HG02943 (cell line): ENCODE data around the gene TLDC2.
A peak's percentile ranks its signal among the peaks of the same experiment; 100 is the strongest.
"Not testable (repeated sequence)": the region's sequence is repeated elsewhere in the genome, so short reads cannot be mapped to it uniquely, and the experiment has no call there.

Experiments
- ATAC-seq: cut with Tn5 transposase; IDR thresholded peaks from one replicate; pipeline ENCODE4 v1.9.1; 2021; ENCODE audit warnings: mild to moderate bottlenecking, low read depth, moderate library complexity; ENCODE audit not compliant: unreplicated experiment

TLDC2 gene

GRCh38 chr20:36875702-36876472 is at the start of gene TLDC2:
TSS of gene TLDC2 (plus strand) at chr20:36876138. CDS start at chr20:36876175, 37 bp downstream.
- no peak for ATAC-seq

- ATAC-seq, result no peak
Observed at GRCh38 chr20:36826554-36827244, 49.2 kb upstream of the TLDC2 start.

- ATAC-seq, result no peak
Observed at GRCh38 chr20:36827541-36828279, 48.2 kb upstream of the TLDC2 start.

- no peak for ATAC-seq
Observed at GRCh38 chr20:36830791-36831691, 44.9 kb upstream of the TLDC2 start.

- ATAC-seq, result no peak
Observed at GRCh38 chr20:36832791-36833190, 43.1 kb upstream of the TLDC2 start.

- ATAC-seq, result no peak
Observed at GRCh38 chr20:36833275-36834020, 42.5 kb upstream of the TLDC2 start.

- ATAC-seq, result no peak
Observed at GRCh38 chr20:36835025-36835424, 40.9 kb upstream of the TLDC2 start.

GRCh38 chr20:36835453-36836198 is 40.3 kb upstream of the TLDC2 start:
- ATAC-seq, result peak; percentile 73

- no peak for ATAC-seq
Observed at GRCh38 chr20:36836591-36837269, 39.2 kb upstream of the TLDC2 start.

GRCh38 chr20:36838376-36838775 is 37.6 kb upstream of the TLDC2 start:
- ATAC-seq, result not testable (repeated sequence)

- ATAC-seq, result no peak
Observed at GRCh38 chr20:36839150-36839549, 36.8 kb upstream of the TLDC2 start.

- ATAC-seq, result not testable (repeated sequence)
Observed at GRCh38 chr20:36841030-36841429, 34.9 kb upstream of the TLDC2 start.

- ATAC-seq, result no peak
Observed at GRCh38 chr20:36845288-36845971, 30.5 kb upstream of the TLDC2 start.

GRCh38 chr20:36847009-36847709 is 28.8 kb upstream of the TLDC2 start:
- no peak for ATAC-seq

GRCh38 chr20:36847710-36848040 is 28.3 kb upstream of the TLDC2 start:
- no peak for ATAC-seq

GRCh38 chr20:36848078-36848660 is 27.8 kb upstream of the TLDC2 start:
- no peak for ATAC-seq

GRCh38 chr20:36848677-36849076 is 27.3 kb upstream of the TLDC2 start:
- ATAC-seq, result no peak
